Endodermal cell (in vitro differentiated cells): ENCODE results near the gene ELAC1. TPM values are rescaled to one million over a fixed set of nuclear protein-coding genes. Genes with fewer than 3 reads are reported as not detected.
A peak's percentile ranks its signal among the peaks of the same experiment; 100 is the strongest.

Experiments
- DNase-seq: peaks from one replicate; pipeline ENCODE4 v3.0.0-alpha.2; 2017
- H3K27ac ChIP-seq: 2 replicates; pipeline ENCODE4 v1.5.1; 2013; ENCODE audit warnings: mild to moderate bottlenecking, low read depth, low read length, moderate library complexity
- H3K27me3 ChIP-seq: 2 replicates; pipeline ENCODE4 v1.6.1; 2013; ENCODE audit warnings: mild to moderate bottlenecking, low read length, moderate library complexity; ENCODE audit not compliant: insufficient read depth, control insufficient read depth, poor library complexity, severe bottlenecking
- H3K36me3 ChIP-seq: 2 replicates; pipeline ENCODE4 v1.7.0; 2013; ENCODE audit warnings: mild to moderate bottlenecking, low read length, moderate library complexity; ENCODE audit not compliant: control insufficient read depth, insufficient read depth
- H3K4me1 ChIP-seq: one replicate; pipeline ENCODE4 v1.7.0; 2013; ENCODE audit warnings: low read length; ENCODE audit not compliant: control insufficient read depth, insufficient read depth
- H3K4me3 ChIP-seq: 2 replicates; pipeline ENCODE4 v1.5.1; 2013; ENCODE audit warnings: mild to moderate bottlenecking, low read length, moderate library complexity
- H3K9ac ChIP-seq: 2 replicates; pipeline ENCODE4 v1.6.1; 2013; ENCODE audit warnings: mild to moderate bottlenecking, low read length, moderate library complexity; ENCODE audit not compliant: poor library complexity, severe bottlenecking; ENCODE audit errors: extremely low read depth
- H3K9me3 ChIP-seq: 2 replicates; pipeline ENCODE4 v1.6.1; 2013; ENCODE audit warnings: mild to moderate bottlenecking, low read length, moderate library complexity; ENCODE audit not compliant: control insufficient read depth
- H3K27ac Mint-ChIP-seq: 2 replicates; pipeline ENCODE4 v1.8.0; 2020; ENCODE audit warnings: mixed read lengths
- H3K27me3 Mint-ChIP-seq: 2 replicates; pipeline ENCODE4 v1.8.0; 2021; ENCODE audit warnings: mild to moderate bottlenecking, mixed read lengths; ENCODE audit not compliant: insufficient read depth
- H3K36me3 Mint-ChIP-seq: 2 replicates; pipeline ENCODE4 v1.8.0; 2020; ENCODE audit warnings: low read depth, mixed read lengths
- H3K4me1 Mint-ChIP-seq: 2 replicates; pipeline ENCODE4 v1.8.0; 2020; ENCODE audit warnings: mixed read lengths
- H3K4me3 Mint-ChIP-seq: 2 replicates; pipeline ENCODE4 v1.8.0; 2020; ENCODE audit warnings: mild to moderate bottlenecking, moderate library complexity, mixed read lengths
- H3K9me3 Mint-ChIP-seq: 2 replicates; pipeline ENCODE4 v1.8.0; 2020; ENCODE audit warnings: mild to moderate bottlenecking, mixed read lengths
- CTCF ChIP-seq: fragments of 200-600 bp; sonication (generic); conservative IDR thresholded peaks from 2 replicates; pipeline ENCODE4 v1.5.0; 2021; ENCODE audit warnings: antibody characterized with exemption, mild to moderate bottlenecking
- WGBS, 2 experiments: methylation state at CpG; one replicate each; pipeline versions ENCODE4 v1.1.5 to v1.1.7; 2013; ENCODE audit warnings: missing lambda C conversion rate in 2 of 2, mixed read lengths in 1 of 2; ENCODE audit not compliant: insufficient coverage in 1 of 2, insufficient read length in 1 of 2; 5-methylcytosine and 5-hydroxymethylcytosine counted together
- total RNA-seq, 2 donors: library from RNA; stranded (reverse); fragmentation: NEBNext Ultra II Directional in 1 of 2; extraction: Animal tissue kit (Norgen Biotek cat#: 25700) in 1 of 2; gene quantifications; 2 replicates in 1 of 2; 3 replicates in 1 of 2; pipeline ENCODE4 v1.2.1, GENCODE V29; 2021

The ELAC1 gene
- total RNA-seq, 2 donors from 2014 or later, result 5.1 to 7.4 TPM

- H3K9ac ChIP-seq, result no peak overlapping the region
- Mint-ChIP-seq H3K27ac (no peak overlapping the region), H3K36me3 (no peaks in the 10 kb centered on the region), H3K4me1 (no peaks in the 10 kb centered on the region), H3K9me3 (no peaks in the 10 kb centered on the region), H3K4me3 (no peak overlapping the region), H3K27me3 (no peaks in the 10 kb centered on the region)
- H3K27me3 ChIP-seq, result no peaks in the 10 kb centered on the region
- H3K9me3 ChIP-seq, result no peaks in the 10 kb centered on the region
- TF ChIP-seq CTCF, result no peak
- no peak overlapping the region for H3K4me3 ChIP-seq
- DNase-seq, result no peak
- WGBS, 2 experiments, result 87 to 100% methylated on average over 3 of the region's 3 CpGs
- peaks cover 9% of the 10 kb centered on the region for H3K36me3 ChIP-seq
- H3K4me1 ChIP-seq, result no peaks in the 10 kb centered on the region
- H3K27ac ChIP-seq, result no peak overlapping the region
These were observed 14.0 kb upstream of the ELAC1 start for GRCh38 chr18:50953822-50954221.

GRCh38 chr18:50955253-50955652 is 12.6 kb upstream of the ELAC1 start:
- no peak overlapping the region for H3K27ac ChIP-seq
- peak; percentile 62 for DNase-seq
- 80 to 81% methylated on average over 3 to 4 of the region's 4 CpGs for WGBS, 2 experiments
- Mint-ChIP-seq H3K36me3 (no peaks in the 10 kb centered on the region), H3K4me3 (no peak overlapping the region), H3K4me1 (no peaks in the 10 kb centered on the region), H3K27me3 (no peaks in the 10 kb centered on the region), H3K9me3 (peaks cover 1% of the 10 kb centered on the region), H3K27ac (no peak overlapping the region)
- H3K9ac ChIP-seq, result no peak overlapping the region
- no peaks in the 10 kb centered on the region for H3K27me3 ChIP-seq
- TF ChIP-seq CTCF, result no peak
- peaks cover under 1% of the 10 kb centered on the region for H3K9me3 ChIP-seq
- H3K4me1 ChIP-seq, result no peaks in the 10 kb centered on the region
- no peak overlapping the region for H3K4me3 ChIP-seq
- H3K36me3 ChIP-seq, result peaks cover 3% of the 10 kb centered on the region

GRCh38 chr18:50956116-50956515 is 11.7 kb upstream of the ELAC1 start:
- peaks cover 7% of the 10 kb centered on the region for H3K9me3 Mint-ChIP-seq
- peaks cover 9% of the 10 kb centered on the region for H3K9me3 ChIP-seq
- no peaks in the 10 kb centered on the region for H3K27me3 Mint-ChIP-seq
- DNase-seq, result no peak
- 98 to 100% methylated on average over 2 to 3 of the region's 3 CpGs for WGBS, 2 experiments
- H3K9ac ChIP-seq, result no peak overlapping the region
- no peaks in the 10 kb centered on the region for H3K4me1 Mint-ChIP-seq
- H3K36me3 Mint-ChIP-seq, result peaks cover 3% of the 10 kb centered on the region
- no peak overlapping the region for H3K4me3 Mint-ChIP-seq
- TF ChIP-seq CTCF, result no peak
- H3K4me3 ChIP-seq, result no peak overlapping the region
- no peaks in the 10 kb centered on the region for H3K36me3 ChIP-seq
- no peak overlapping the region for H3K27ac Mint-ChIP-seq
- no peak overlapping the region for H3K27ac ChIP-seq
- H3K27me3 ChIP-seq, result no peaks in the 10 kb centered on the region
- no peaks in the 10 kb centered on the region for H3K4me1 ChIP-seq
